HG02571 (cell line): ENCODE results near the gene CKS1B.

Source experiments
- ATAC-seq: cut with Tn5 transposase; IDR thresholded peaks from one replicate; pipeline ENCODE4 v1.9.1; 2021; ENCODE audit warnings: mild to moderate bottlenecking, moderate library complexity; ENCODE audit not compliant: unreplicated experiment

Gene CKS1B

GRCh38 chr1:155012026-155012546 is 37.6 kb downstream of the CKS1B start:
- no peak for ATAC-seq

GRCh38 chr1:155012776-155013602 is 38.5 kb downstream of the CKS1B start:
- no peak for ATAC-seq

GRCh38 chr1:155013632-155014031 is 39.2 kb downstream of the CKS1B start:
- no peak for ATAC-seq

- ATAC-seq, result no peak
Measured at GRCh38 chr1:155014709-155015508, 40.4 kb downstream of the CKS1B start.

GRCh38 chr1:155015527-155016230 is 41.2 kb downstream of the CKS1B start:
- no peak for ATAC-seq

- no peak for ATAC-seq
Measured at GRCh38 chr1:155016231-155016831, 41.9 kb downstream of the CKS1B start.

- peak; percentile 57 for ATAC-seq
Measured at GRCh38 chr1:155017041-155017945, 42.8 kb downstream of the CKS1B start.

- ATAC-seq, result peak; percentile 18
Measured at GRCh38 chr1:155017946-155018316, 43.5 kb downstream of the CKS1B start.

GRCh38 chr1:155018617-155019348 is 44.3 kb downstream of the CKS1B start:
- no peak for ATAC-seq

- ATAC-seq, result no peak
Measured at GRCh38 chr1:155019377-155020245, 45.1 kb downstream of the CKS1B start.

GRCh38 chr1:155022136-155022926 is 47.9 kb downstream of the CKS1B start:
- ATAC-seq, result no peak

- no peak for ATAC-seq
Measured at GRCh38 chr1:155022927-155023236, 48.4 kb downstream of the CKS1B start.

- no peak for ATAC-seq
Measured at GRCh38 chr1:155023627-155024026, 49.1 kb downstream of the CKS1B start.

- ATAC-seq, result no peak
Measured at GRCh38 chr1:155024315-155024714, 49.8 kb downstream of the CKS1B start.

- no peak for ATAC-seq
Measured at GRCh38 chr1:155026154-155026553, 51.7 kb downstream of the CKS1B start.

- ATAC-seq, result no peak
Measured at GRCh38 chr1:155026588-155026987, 52.1 kb downstream of the CKS1B start.
